HG02759 (cell line): ENCODE results near the gene PDZD2.

ENCODE experiments used
- ATAC-seq: cut with Tn5 transposase; IDR thresholded peaks from one replicate; pipeline ENCODE4 v1.9.1; 2021; ENCODE audit warnings: mild to moderate bottlenecking, moderate library complexity; ENCODE audit not compliant: unreplicated experiment

PDZD2 gene

DNA sequence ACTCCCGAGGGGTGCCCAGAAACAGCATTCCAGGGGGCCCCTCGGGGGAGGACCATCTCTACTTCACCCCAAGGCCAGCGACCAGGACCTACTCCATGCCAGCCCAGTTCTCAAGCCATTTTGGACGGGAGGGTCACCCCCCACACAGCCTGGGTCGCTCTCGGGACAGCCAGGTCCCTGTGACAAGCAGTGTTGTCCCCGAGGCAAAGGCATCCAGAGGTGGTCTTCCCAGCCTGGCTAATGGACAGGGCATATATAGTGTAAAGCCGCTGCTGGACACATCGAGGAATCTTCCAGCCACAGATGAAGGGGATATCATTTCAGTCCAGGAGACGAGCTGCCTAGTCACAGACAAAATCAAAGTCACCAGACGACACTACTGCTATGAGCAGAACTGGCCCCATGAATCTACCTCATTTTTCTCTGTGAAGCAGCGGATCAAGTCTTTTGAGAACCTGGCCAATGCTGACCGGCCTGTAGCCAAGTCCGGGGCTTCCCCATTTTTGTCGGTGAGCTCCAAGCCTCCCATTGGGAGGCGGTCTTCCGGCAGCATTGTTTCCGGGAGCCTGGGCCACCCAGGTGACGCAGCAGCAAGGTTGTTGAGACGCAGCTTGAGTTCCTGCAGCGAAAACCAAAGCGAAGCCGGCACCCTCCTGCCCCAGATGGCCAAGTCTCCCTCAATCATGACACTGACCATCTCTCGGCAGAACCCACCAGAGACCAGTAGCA is 451.3 kb downstream of the PDZD2 start:
- ATAC-seq: no peak

DNA sequence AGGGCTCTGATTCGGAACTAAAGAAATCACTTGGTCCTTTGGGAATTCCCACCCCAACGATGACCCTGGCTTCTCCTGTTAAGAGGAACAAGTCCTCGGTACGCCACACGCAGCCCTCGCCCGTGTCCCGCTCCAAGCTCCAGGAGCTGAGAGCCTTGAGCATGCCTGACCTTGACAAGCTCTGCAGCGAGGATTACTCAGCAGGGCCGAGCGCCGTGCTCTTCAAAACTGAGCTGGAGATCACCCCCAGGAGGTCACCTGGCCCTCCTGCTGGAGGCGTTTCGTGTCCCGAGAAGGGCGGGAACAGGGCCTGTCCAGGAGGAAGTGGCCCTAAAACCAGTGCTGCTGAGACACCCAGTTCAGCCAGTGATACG is 451.8 kb downstream of the PDZD2 start:
- no peak for ATAC-seq

- ATAC-seq: peak; percentile 97
Observed at GRCh38 chr5:32092938-32093812, 454.2 kb downstream of the PDZD2 start.

DNA sequence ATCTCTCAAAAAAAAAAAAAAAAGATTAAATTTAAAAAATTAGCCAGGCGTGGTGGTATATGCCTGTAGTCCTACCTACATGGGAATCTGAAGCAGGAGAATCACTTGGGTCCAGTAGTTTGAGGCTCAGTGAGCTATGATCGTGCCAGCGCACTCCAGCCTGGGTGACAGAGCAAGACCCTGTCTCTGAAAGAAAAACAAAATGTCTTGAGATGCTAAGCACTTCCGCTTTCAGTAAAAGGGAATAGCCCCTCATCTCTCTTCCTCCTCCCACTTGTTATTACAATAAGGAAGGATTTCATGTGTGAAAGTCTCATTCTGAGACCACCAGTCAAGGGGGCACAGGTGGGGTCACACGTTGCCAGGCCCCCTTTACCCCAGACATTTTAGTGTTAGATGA is 455.8 kb downstream of the PDZD2 start:
- ATAC-seq: no peak

DNA sequence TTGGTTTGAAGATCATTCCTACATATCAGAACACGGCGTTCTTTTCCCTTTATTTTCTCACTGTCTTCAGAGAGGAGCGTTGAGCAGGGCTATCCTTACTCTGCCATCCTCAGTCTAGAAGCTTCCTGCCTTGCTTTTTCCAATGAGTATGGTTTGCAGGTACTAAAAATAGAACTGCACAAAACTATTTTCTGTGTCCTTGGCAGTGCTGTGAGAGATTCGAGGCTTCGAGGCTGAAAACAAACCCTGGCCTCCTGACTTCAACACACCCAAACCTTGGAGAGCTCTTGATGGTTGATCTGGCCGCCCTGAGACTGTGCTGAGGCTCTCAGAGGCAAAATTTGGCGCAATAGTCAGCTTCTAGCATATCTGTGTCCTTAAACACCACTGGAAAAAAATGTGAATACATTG is 456.3 kb downstream of the PDZD2 start:
- no peak for ATAC-seq

- ATAC-seq: no peak
Observed at GRCh38 chr5:32096891-32097595, 458.1 kb downstream of the PDZD2 start.

DNA sequence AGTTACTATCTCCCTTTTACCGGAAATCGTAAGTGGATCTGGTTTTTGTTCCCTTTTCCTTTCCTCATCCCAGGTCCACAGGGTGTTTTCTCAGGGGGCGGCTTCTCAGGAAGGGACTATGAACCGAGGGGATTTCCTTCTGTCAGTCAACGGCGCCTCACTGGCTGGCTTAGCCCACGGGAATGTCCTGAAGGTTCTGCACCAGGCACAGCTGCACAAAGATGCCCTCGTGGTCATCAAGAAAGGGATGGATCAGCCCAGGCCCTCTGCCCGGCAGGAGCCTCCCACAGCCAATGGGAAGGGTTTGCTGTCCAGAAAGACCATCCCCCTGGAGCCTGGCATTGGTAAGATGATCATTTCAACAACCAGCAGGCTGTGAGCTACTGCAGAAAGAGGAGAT is 459.4 kb downstream of the PDZD2 start:
- ATAC-seq: no peak

- ATAC-seq: no peak
Observed at GRCh38 chr5:32098890-32099310, 460.0 kb downstream of the PDZD2 start.

DNA sequence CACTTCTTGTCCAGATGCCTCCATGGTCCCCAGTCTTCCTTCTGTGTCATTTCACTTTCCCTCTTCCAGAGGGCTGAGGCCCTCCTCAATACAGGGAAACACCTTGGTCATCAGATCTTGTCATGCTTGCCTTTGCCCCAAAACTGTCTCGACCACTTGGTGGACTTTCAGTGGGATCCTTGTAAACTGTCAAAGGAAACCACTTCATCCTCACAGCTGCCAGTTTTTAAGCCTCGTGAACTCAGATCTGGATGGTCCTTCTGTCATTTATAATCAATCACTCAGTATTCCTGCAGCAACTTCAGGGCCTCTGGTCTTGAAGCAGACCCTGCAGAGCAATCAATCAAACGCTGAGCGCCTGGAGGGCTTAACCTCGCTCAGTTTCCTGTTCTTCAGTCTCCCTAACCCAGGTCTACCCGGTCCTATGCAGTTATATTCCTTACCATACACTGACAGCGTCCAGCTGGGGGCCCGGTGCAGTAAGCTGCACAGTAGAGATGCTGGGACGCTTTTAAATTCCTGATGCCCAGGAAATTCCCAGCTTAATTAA is 460.6 kb downstream of the PDZD2 start:
- no peak for ATAC-seq

GRCh38 chr5:32100230-32100629 is 461.3 kb downstream of the PDZD2 start:
- ATAC-seq: no peak

DNA sequence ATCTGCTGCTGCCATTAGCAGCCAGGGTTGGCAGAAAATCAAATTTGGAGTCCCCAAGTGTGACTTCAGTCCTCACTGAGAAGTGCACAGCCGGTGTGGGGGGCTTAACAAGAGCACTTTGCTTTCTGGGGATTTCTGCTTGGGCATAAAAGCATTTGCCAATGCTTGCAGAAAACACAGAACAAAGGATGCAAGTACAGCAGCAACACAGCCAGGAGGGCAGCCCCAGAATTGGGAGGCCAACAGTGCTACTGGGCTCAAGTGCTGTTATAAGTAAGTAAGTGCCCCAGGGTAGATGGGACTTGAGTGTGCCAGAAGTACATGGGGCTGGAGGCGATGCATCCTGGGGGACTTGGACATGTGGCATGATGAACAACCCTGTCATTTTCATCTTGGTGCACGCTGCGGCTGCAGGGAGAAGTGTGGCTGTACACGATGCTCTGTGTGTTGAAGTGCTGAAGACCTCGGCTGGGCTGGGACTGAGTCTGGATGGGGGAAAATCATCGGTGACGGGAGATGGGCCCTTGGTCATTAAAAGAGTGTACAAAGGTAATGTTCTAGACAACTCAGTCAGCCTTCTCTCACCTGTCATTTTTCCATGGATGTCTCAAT is 461.9 kb downstream of the PDZD2 start:
- ATAC-seq: no peak

- ATAC-seq: no peak
Observed at GRCh38 chr5:32102254-32102986, 463.5 kb downstream of the PDZD2 start.

DNA sequence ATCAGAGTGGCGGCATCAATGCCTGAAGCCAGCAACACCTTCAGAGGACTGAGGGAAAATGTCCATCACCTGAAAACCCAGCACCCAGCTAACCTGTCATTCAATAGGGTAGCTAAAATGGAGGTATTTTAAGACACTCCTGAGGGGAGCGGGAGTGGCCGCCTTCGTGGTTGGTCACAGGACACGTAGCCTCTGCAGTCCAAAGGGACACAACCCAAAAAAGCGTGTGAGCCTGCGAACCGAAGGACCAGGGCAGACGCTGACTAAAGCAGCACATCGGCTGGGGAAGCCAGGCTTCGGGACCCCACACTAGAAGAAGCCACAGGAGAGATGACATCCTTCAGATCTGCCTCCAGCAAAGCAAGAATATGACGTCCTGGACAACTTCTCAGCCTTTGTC is 464.6 kb downstream of the PDZD2 start:
- no peak for ATAC-seq

DNA sequence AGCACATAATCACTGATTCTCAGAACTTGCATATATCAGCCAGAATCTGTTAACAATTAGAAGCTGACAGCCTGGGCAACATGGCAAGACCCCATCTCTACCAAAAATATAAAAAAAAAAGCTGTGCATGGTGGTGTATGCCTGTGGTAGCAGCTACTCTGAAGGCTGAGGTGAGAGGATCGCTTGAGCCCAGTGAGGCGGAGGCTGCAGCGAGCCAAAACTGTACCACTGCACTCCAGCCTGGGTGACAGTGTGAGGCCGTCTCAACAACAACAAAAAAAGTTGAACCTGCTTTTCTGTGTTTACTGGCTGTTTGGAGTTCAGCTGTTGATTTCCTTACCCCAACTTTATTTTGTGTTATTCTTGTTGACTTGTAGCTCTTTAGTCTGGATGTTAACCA is 468.4 kb downstream of the PDZD2 start:
- no peak for ATAC-seq

DNA sequence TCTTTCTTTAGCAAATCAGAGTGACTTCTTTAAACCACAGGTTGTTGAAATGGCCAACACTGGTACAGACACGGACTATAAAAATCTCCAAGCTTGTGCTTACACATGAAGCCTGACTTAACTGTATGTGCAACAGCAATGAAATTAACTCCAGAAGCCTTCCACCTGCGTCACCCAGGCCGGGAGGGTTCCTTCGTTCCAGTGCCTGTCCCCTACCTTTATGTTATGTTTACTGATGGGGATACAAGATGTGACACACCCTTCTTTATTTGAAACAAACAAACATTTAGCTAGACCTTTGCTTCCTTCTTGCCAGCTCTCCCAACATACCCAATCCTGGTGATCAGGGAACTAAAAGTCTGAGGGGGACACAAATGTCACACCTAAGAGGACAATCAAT is 469.2 kb downstream of the PDZD2 start:
- no peak for ATAC-seq

- ATAC-seq: no peak
Observed at GRCh38 chr5:32109236-32109635, 470.3 kb downstream of the PDZD2 start.

DNA sequence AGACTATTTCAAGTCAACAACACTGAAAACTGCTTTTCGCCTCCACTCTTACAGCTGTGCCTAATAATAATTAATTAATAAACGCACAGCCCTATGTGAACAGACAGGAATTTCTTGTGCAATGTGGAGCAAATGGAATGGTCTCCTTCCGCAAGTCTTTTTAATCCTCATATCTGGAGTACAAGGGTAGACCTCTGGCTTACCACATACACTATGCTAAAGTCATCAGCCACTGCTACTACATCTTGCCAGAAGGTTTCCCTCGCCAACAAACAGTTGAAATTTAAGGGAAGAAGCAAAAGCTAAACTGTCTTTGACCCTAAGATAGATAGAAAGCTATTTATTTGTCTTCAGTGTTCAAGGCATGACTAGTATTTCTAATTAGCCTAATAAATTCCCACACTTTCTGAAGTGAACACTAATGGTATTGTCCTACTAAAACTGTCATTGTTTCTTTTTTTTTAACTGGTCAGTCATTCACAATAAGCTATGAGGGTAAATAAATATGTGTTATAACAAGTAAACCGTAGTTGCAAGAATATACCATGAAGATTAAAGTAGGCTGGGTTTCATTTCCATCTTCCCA is 471.3 kb downstream of the PDZD2 start:
- no peak for ATAC-seq

GRCh38 chr5:32115985-32116384 is 477.1 kb downstream of the PDZD2 start:
- no peak for ATAC-seq

DNA sequence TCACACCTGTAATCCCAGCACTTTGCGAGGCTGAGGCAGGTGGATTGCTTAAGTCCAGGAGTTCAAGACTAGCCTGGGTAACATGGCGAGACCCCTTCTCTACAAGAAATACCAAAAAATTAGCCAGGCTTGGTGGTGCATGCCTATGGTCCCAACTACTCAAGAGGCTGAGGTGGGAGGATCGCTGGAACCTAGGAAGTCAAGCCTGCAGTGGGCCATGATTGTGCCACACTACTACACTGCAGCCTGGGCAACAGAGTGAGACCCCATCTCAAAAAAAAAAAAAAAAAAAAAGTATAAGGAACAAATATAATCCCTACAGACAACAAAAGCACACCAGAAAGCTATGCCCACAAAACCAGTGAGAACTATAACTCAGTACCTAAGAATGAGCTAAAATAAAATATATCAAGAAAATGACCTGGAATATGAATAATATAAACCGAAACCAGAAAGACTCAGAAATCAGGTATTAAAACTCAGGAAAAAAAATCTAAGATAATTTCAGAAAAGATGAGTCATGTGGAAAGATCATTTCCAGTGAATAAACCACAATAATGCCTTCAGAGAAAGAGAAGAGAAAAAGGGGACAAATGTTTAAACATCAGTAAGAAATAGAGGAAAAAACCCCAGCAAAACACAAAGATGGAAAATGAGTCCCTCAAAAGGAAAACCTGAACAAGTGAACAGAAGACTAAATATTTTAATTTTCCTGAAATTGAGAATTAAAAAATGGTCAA is 477.8 kb downstream of the PDZD2 start:
- no peak for ATAC-seq
